T-helper 1 cell treated with Interleukin-12 subunit alpha and Interleukin-12 subunit beta and Interleukin-4 antibody, amounts not matched to agents 30 ng/mL and 1 ng/mL, for 36 hours (primary cell): ENCODE data around the gene LGALS9C. TPM values are rescaled to one million over a fixed set of nuclear protein-coding genes. Genes with fewer than 3 reads are reported as not detected.
"Not testable (repeated sequence)": the region's sequence is repeated elsewhere in the genome, so short reads cannot be mapped to it uniquely, and the experiment has no call there.

Source experiments
- intact Hi-C: fragments of 100-400 bp; cut with micrococcal nuclease; formaldehyde crosslinking; loops from one replicate; pipeline ENCODE4 v1.15.1; 2024
- total RNA-seq: library from RNA; stranded (reverse); gene quantifications from 2 replicates; pipeline ENCODE4 v1.2.3, GENCODE V29; 2022

Gene LGALS9C
- total RNA-seq = 0.37 and 0.64 TPM in 2 replicates

DNA sequence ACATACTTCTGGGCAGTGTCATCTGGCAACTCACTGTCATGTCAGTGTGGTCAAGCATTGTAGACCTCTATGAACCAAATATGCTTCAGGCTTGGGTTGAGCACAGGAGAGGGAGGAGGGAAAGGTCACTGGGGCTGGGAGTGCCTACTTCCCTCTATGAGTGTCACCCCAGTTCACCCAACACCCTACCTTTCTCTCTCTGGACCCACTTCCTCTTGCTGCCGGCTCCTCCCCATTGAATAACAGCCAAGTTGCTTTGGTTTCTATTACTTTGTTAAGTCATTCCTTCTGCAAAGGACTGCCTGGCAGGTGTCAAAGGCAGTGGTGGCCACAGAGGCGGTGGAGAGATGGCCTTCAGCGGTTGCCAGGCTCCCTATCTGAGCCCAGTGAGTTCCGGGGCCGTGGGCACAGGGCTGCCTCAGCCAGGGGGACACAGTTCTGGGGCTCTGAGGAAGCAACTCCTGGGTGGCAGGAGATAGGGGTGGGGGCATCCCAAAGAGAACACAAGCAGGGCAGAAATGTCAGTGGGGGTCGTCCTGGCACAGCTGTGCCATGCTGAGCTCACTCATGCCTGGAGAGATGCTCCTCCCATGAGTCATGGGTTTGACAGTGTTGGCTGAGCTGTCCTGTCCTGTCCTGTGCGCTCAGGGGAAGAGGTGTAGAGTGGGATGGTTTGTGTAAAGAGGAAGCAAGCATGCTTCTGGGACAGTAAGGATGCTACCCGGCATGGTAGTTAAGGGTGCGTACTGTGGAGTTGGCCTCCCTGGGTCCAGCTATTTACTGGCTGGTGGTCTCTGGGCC is at the start of gene LGALS9C:
LGALS9C (plus strand) TSS at position 282 of the 801 bp plus-strand sequence; CDS start at position 348, 66 bp downstream.
- intact Hi-C loops = not testable (repeated sequence)

DNA sequence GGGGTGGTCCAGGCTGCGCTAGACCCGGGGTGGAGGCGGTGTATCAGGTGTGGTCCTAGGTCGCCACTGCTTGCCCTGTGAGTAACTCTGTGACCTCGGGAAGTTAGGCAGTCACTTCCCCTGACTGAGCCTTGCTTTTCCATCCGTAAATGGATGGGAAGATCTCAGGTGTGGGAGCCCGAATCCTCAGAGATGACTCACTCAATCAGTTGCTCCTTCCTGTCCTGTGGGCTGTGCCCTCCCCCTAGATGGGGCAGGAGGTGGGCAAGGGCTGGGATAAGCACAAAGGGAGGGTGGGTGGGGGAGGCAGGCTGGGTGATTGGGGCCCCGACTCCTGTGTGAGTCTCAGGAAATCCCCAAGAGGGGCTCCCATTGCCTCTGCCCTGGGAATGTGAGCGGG is 44.4 kb upstream of the LGALS9C start:
- intact Hi-C loops = not testable (repeated sequence)

DNA sequence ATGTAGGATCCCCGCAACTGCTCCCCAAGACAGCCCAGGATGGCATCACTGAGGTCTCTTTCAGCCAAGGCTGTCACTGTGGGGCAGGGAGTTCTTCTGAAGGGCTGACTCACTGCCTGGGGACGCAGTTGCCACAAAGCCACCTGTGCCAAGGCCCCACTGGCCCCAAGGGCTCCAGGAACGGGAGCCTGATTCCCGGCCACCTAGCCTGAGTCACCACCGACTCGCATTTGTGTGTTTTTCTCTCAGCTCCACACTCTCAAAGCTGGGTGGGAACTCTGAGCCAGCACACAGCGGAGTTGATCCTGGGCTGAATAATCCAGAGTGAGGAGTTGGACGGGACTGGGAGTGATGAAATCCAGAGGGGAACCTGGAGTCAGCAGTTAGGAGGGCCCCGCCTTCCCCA is 37.1 kb upstream of the LGALS9C start:
- intact Hi-C loops = not testable (repeated sequence)

DNA sequence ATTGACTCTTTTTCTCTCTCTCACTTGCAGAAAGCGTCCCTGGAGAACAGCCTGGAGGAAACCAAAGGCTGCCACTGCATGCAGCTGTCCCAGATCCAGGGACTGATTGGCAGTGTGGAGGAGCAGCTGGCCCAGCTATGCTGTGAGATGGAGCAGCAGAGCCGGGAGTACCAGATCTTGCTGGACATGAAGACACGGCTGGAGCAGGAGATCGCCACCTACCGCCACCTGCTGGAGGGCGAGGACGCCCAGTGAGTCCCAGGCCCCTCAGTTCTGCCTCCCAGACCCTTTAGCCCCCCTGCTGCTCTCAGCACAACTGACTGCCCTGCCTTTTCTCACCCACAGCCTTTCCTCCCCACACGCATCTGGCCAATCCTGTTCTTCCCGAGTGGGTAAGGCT is 34.5 kb upstream of the LGALS9C start:
- intact Hi-C loops = not testable (repeated sequence)

DNA sequence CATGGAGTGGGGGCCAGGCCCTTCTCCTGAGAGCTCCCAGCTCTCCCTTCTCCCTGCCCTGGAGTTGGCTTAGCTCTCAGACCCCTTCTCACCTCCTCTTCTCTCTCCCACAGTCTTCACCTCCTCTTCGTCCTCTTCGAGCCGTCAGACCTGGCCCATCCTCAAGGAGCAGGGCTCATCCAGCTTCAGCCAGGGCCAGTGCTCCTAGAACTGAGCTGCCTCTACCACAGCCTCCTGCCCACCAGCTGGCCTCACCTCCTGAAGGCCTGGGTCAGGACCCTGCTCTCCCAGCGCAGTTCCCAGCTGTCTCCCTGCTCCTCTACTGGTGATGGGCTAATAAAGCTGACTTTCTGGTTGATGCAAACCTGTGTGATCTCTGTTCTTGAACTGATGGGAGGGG is 34.1 kb upstream of the LGALS9C start:
- intact Hi-C loops = not testable (repeated sequence)

DNA sequence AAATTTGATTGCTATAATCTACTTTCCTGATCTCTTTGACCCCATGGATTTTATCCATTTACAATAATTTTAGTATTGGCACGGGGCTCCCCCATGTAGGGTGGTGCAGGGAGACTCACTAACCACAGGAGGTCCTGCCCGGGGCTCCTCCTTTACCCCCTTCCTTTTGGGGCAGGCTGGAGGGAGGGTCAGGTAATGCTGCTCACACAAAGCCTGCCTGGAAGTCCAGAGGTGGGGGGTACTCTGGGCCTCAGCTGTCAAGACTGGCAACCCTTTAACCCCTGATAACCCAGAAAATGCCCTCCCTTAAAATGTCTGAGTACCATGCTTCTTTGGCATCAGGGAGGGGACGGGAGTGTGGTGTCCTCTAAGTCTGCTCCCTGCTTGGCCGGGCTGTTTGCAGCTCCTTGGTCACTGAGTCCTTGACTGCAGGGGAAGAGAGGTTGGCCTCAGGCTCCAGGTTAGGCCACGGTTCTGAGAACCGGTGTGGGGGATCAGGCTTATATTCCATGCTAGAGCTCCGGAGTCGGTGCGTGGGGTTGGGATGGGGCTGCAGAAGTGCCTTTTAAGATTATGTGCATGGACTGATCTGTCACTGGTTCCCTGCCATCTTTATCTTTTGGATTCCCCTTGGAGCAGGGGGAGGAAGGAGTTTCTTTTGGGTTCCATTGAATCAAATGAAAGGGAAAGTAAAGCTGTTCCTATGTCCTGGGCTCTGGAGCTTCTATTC is 28.9 kb upstream of the LGALS9C start:
- intact Hi-C loops = not testable (repeated sequence)

DNA sequence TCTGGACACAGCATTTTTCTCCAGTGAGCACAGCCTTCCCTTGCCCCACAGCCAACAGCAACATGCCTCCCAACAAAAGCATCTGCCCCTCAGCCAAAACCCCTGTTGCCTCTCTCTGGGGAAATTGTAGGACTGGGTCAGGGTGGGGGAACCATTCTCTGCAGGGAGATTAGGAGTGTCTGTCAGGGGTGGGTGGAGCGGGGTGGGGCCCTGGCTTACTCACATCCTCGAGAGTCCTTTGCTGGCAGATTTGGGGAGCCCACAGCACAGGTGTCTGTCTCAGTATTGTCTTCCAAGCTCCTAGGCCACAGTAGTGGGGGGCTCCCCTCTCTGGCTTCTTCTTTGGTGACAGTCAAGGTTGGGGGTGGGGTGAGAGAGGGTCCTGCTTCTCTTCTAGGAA is 28.3 kb upstream of the LGALS9C start:
- intact Hi-C loops = not testable (repeated sequence)

DNA sequence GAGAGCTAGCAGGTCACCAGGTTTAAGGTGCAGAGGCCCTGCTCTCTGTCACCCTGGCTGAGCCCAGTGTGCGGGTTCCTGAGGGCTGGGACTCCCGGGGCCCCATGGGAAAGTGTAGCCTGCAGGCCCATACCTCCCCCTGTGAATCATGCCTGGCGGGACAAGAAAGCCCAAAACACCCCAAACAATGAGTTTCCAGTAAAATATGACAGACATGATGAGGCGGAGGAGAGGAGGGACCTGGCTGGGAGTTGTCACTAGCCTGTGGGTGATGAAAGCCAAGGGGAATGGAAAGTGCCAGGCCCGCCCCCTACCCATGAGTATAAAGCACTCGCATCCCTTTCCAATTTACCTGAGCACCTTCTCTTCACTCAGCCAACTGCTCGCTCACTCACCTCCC is 26.8 kb upstream of the LGALS9C start:
- intact Hi-C loops = not testable (repeated sequence)

DNA sequence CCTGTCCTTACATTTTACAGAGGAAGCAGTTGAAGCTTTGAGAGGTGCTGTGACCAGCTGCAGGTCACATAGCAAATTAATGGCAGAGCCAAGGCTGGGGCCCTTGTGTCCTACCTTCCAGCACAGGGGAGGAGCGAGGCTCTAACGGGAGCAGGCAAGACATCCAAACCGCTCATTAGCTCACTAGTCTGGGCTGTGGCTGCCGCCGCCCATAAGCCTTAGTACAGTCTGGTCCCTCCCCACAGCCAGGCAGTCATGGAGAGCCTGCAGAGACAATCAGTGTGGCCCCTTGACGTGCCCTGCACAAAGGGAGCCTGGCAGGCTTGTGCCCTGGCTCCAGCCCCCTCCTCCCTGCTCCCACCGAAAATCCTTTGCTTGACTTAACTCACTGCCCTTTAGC is 25.6 kb upstream of the LGALS9C start:
- intact Hi-C loops = not testable (repeated sequence)

DNA sequence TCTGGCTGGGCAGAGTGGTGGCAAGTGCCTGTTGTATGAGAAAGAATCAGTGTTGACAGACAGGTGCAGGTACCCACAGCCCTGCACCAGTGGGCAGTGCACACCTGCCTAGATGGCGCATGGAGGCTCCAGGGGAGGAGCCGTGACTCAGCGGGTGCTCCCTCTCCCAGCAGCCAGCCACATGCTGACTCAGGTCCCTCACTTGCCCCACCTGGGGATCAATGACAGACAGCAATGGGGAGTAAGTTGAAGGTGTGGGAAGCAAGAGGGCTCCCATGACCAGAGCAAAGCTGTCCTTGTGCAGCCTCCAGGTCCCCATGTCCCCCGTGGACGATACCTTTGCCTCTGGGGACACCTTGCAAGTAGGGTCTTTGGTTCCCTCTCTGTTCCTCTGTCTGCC is 24.6 kb upstream of the LGALS9C start:
- intact Hi-C loops = not testable (repeated sequence)

DNA sequence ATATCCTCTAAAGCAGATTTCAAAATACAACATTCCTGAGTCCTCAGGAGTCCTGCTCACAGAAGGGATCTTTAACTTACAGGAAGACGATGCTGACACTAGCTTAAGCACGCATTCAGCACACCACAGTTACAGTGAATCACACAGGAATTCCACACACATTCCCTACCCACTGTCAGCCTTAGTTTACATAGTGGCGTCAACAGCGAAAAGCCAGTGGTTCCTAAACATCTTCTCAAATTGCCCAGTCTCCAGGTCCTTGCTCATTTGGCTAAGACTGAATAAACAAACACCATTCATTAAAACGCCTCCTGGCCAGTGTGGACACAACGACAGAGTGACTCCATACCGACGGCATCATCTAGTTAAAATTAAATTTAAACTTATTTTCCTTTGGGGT is 17.6 kb upstream of the LGALS9C start:
- intact Hi-C loops = not testable (repeated sequence)

DNA sequence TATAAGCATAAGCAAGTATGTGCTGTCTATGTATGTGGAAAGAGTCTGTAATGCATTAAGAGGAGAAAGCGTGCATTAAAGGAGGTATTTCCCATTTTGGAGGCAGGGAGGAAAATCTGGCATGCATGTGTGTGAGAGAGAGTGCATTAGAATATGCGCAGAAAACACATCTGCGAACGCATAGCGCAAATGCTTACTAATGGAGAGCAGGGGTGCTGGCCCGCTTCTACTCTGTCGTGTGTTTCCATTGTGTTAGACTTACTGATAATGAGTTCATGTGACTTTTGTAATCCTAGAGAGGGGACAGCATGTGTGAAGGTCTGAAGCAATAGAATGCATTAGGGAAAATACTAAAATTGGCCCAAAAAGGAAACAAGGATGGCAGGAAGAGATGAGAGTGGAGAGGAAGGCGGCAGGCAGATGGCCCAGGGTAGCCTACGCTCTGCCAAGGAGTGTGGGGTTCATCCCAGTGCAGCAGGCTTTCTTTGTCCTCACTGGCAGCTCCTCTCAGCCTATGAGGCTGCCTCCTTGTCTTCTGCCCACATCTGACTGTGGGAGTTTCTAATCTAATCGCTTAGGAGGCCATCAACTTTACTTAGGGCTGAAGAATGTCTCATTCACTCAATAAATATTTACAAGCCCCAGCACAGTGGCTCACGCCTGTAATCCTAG is 12.6 kb upstream of the LGALS9C start:
- intact Hi-C loops = not testable (repeated sequence)

DNA sequence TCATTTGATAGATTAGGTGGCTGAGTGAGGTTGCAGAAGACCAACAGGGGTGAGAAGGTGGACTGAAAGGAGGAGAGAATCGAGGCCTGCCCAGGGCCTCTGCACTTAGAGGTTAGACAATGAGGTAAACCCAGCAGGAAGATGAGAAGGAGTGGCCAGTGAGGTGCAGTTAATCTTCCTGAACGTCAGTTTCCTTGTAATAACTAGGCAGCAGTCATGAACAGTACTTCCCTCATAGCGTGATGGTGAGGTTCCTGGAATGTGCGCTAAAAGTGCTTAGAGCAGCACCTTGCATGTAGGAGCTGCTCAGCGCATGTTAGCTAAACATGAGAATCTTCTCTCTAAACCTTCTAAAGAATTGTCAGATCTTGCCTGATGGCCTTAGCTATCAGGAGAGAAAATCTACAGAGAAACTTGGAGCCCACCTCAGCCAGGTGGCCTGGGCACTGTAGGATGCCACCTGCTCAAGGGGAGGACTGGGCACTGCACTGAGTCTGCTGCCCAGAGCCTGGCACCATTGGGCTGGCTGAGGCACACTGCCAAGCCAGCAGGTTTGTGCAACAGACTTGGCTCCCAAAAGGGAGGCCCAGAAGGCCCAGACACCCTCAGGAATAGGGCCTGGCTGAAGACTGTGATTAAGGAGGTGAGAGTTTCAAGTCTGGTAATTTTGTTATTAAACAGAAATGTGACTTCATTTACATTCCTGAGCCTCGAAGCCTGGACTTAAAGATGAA is 10.2 kb upstream of the LGALS9C start:
- intact Hi-C loops = not testable (repeated sequence)

DNA sequence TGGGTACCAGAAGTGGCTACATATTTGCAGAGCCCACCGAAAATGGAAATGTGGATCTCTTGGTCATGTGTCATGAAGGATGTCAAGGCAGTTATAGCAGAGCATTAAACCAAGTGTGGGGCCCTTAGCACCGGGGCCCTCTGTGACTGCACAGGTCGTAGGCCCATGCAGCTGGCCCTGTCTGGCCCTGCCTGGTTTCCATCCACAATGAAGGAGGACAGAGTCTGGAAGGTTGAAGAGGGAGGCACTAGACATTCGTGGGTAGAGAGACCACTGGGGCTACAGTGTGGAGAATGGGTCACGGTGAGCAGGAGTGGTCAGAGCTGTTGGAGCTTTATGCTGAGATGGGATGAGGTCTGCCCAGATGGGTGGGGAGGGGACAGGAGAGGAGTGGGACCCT is 9.6 kb upstream of the LGALS9C start:
- intact Hi-C loops = not testable (repeated sequence)

DNA sequence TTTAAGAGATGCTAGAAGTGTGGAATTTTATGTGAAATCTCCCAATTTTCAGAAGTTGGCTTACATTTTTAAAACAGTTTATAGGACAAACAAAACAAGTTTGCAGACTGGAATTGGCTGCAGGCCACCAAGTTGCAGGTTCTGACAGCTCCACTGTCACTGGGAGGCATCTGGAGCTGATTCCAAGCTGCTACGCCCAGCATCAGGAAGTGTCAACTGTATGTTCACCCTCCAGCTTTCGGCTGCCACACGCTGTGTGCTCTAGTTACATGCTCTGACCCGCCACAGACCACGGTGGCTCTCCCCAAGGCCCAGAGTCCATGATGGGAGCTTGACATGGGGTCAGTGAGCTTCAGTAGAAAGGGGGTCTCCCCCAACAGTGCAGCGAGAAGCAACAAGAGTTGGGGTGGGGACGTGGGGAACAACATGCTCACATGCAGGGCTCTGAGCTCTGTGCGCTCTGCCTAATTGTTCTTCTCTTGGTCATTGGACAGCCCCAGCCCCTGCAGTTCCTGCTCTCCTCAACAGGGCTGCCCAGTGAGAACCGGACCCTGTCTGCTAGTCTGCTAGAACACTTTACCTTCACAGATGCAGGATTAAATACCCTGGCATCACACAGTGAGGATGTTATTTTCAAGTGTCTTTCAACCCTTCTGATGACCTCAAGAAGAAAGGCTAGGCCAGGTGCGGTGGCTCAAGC is 8.0 kb upstream of the LGALS9C start:
- intact Hi-C loops = not testable (repeated sequence)

DNA sequence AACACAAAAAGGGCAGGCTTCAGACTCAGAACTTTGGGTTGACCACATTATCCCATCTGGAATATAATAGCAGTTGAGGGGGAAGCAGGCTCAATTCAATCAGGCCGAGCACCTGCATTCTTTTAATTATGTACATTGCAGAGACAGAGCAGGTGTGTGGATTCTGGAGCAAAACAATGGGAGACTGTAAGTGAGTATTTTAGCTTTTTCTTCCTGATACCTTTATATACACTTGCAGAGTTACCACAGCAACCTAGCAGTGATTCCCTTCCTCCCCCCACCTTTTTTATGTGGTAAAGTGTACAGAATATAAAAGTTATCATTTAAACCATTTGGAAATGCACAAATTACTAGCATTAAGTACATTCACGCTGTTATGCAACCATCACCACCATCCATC is 6.8 kb upstream of the LGALS9C start:
- intact Hi-C loops = not testable (repeated sequence)

DNA sequence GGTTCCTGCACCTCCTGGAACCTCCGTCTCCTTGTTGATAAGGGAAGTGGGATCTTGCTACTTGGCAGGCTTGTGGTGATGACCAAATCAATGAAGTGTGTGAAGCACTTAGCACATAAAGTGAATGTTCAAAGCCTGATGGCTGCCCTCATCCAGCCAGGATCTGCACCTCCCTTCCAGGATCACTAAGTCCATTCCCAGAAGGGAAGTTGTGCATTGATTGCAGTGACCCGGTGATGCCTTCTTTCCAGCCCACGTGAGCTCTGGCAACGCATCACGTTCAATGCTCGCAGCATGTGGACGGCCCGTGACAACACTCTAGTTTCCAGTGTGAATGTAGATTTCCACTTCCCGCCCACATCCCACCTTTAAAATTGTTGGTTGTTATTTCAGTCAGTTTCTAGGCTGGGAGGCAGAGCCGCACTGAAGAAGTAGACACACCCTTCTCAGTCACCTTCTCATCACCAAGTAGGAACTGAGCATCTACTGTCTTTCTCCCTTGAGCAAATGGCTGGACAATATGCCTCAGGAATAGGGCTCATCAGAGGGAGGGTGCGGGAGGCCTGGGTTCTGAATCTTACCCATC is 6.2 kb upstream of the LGALS9C start:
- intact Hi-C loops = not testable (repeated sequence)

DNA sequence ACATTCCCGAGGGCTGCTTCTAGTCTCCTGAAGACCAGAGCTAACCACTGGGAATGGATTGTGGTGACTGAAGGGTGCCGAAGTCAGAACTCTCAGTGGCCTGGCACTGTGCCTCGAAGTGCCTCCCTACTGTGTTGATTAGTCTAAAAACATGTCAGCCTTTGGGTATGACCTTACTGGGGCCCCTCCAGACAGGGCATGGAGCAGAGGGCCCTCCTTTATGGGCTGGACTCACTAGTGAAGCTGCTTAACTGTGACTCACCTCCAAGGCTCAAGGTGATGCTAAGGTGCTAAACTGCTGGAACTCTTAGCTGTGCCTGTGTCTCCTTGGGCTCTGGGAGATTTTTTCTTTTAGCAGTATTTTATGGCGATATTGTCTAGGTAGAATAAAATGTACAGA is 2.6 kb upstream of the LGALS9C start:
- intact Hi-C loops = not testable (repeated sequence)

DNA sequence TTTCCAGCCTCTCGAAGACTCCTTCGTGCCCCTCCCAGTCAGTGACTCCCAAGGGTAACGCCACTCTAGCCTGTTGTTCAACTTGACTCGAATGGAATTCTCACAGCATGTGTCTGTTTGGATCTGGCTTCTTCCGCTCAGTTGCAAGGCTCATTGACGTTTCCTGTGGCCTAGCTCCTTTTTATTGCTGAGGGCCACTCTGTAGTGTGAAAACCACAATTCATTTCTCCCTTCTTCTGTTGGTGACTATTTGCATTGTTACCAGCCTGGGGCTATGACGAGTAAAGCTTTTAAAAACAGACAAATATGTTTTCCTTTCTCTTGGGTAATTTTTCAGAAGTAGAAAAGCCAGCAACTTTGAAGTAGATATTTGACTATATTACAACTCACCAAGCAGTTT is 1.8 kb upstream of the LGALS9C start:
- intact Hi-C loops = not testable (repeated sequence)

DNA sequence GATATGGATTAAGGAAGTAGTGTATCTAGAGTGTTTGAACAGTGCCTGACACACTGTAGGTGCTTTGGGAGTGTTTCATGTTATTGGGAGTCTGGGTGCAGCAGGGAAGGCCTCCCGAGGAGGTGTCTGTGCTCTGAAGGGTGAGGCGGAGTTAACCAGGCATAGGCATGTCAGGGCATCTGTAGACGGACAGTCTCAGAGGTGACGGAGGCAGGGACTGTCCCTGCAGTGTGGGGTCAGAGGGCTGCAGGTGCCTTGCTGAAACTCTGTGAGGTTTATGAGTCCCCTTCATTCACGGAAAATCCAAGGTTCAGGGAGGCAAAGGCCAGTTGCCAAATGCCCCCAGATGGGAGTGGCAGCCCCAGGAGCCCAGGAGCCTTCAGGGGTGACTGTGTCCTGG is 778 bp downstream of the LGALS9C start:
- intact Hi-C loops = not testable (repeated sequence)
